HepG2 (cell line): Measurements from ENCODE around the gene ZNF544. TPM values are rescaled to one million over a fixed set of nuclear protein-coding genes. Genes with fewer than 3 reads are reported as not detected.

ENCODE experiments used
- CREB1 ChIP-seq, 2 experiments: fragments of 450-650 bp in 1 of 2; IDR thresholded peaks; 2 replicates each; pipeline ENCODE4 v1.6.1; 2016 to 2017; ENCODE audit warnings: control low read depth in 1 of 2, mild to moderate bottlenecking in 1 of 2, missing compliant biosample characterization in 1 of 2, missing genetic modification characterization in 1 of 2
- ELK4 ChIP-seq: sonication (generic); formaldehyde crosslinking; IDR thresholded peaks from 2 replicates; pipeline ENCODE4 v1.9.0; 2021; ENCODE audit warnings: missing genetic modification reagents, borderline replicate concordance
- GABPA ChIP-seq, 2 experiments: IDR thresholded peaks; 2 replicates each; pipeline ENCODE4 v1.6.1; 2011 to 2016; ENCODE audit warnings: low read depth in 2 of 2, low read length in 1 of 2, missing biosample characterization in 1 of 2, missing genetic modification characterization in 1 of 2
- GATAD1 ChIP-seq: IDR thresholded peaks from 2 replicates; pipeline ENCODE4 v1.6.1; 2016; ENCODE audit warnings: missing genetic modification reagents, missing compliant biosample characterization
- HMGXB4 ChIP-seq, 2 experiments: sonication (generic) in 1 of 2; formaldehyde crosslinking in 1 of 2; IDR thresholded peaks; 2 replicates each; pipeline versions ENCODE4 v1.4.0 to v1.6.1; 2018 to 2020; ENCODE audit warnings: missing genetic modification reagents in 2 of 2, borderline replicate concordance in 1 of 2, low read depth in 1 of 2, mild to moderate bottlenecking in 1 of 2, missing biosample characterization in 1 of 2
- KLF16 ChIP-seq, 2 experiments: sonication (generic) in 1 of 2; formaldehyde crosslinking in 1 of 2; IDR thresholded peaks; 2 replicates each; pipeline versions ENCODE4 v1.6.1 to v1.8.0; 2016 to 2023; ENCODE audit warnings: missing genetic modification reagents in 2 of 2, missing compliant biosample characterization in 1 of 2
- MATR3 ChIP-seq: sonication (generic); formaldehyde crosslinking; IDR thresholded peaks from 2 replicates; pipeline ENCODE4 v1.4.0; 2020; ENCODE audit warnings: missing genetic modification reagents
- NCOA2 ChIP-seq: sonication (generic); formaldehyde crosslinking; IDR thresholded peaks from 2 replicates; pipeline ENCODE4 v1.8.0; 2022; ENCODE audit warnings: inconsistent platforms
- NFAT5 ChIP-seq: sonication (generic); formaldehyde crosslinking; IDR thresholded peaks from 2 replicates; pipeline ENCODE4 v1.4.0; 2020; ENCODE audit warnings: missing genetic modification reagents
- NONO ChIP-seq, 2 experiments: fragments of 450-650 bp in 1 of 2; sonication (generic) in 1 of 2; formaldehyde crosslinking in 1 of 2; IDR thresholded peaks in 1 of 2; conservative IDR thresholded peaks in 1 of 2; 2 replicates each; pipeline versions ENCODE4 v1.6.1 to v1.8.0; 2017 to 2022; ENCODE audit warnings: mild to moderate bottlenecking in 1 of 2, missing genetic modification reagents in 1 of 2, moderate library complexity in 1 of 2
- PBX2 ChIP-seq: IDR thresholded peaks from 2 replicates; pipeline ENCODE4 v1.6.1; 2016; ENCODE audit warnings: control low read depth
- SPEN ChIP-seq: sonication (generic); formaldehyde crosslinking; IDR thresholded peaks from 2 replicates; pipeline ENCODE4 v1.5.1; 2020; ENCODE audit warnings: low read depth, mild to moderate bottlenecking, missing genetic modification reagents
- TIGD3 ChIP-seq: sonication (generic); formaldehyde crosslinking; IDR thresholded peaks from 2 replicates; pipeline ENCODE4 v1.5.1; 2020; ENCODE audit warnings: mild to moderate bottlenecking, missing genetic modification reagents, borderline replicate concordance
- ZNF367 ChIP-seq: sonication (generic); formaldehyde crosslinking; IDR thresholded peaks from 2 replicates; pipeline ENCODE4 v1.4.0; 2020; ENCODE audit warnings: missing genetic modification reagents, borderline replicate concordance
- ZNF672 ChIP-seq: sonication (generic); formaldehyde crosslinking; IDR thresholded peaks from 2 replicates; pipeline ENCODE4 v1.8.1; 2022; ENCODE audit warnings: missing genetic modification reagents
- ZSCAN12 ChIP-seq: sonication (generic); formaldehyde crosslinking; IDR thresholded peaks from 2 replicates; pipeline ENCODE4 v1.9.0; 2021; ENCODE audit warnings: mild to moderate bottlenecking, missing genetic modification reagents
- ZSCAN31 ChIP-seq: sonication (generic); formaldehyde crosslinking; IDR thresholded peaks from 2 replicates; pipeline ENCODE4 v1.5.0; 2020; ENCODE audit warnings: low read depth, mild to moderate bottlenecking, missing genetic modification reagents
- polyA plus RNA-seq, 8 experiments: library from polyadenylated mRNA; depleted of rRNA in 3 of 8; stranded (reverse) in 7 of 8; unstranded in 1 of 8; fragments of >200 nt; fragmentation: Illumina TruSeq in 4 of 8; extraction: Trizol in 4 of 8; gene quantifications; 2 replicates each; pipeline versions ENCODE4 v1.2.1 to v1.2.3, GENCODE V29; 2011 to 2016; ENCODE audit warnings: low read depth in 4 of 8, missing spikeins in 1 of 8, mixed read lengths in 1 of 8; ENCODE audit not compliant: insufficient read depth in 1 of 8
- total RNA-seq, 5 experiments: library from RNA; depleted of rRNA; stranded (reverse); fragments of >200 nt; fragmentation: Illumina TruSeq; extraction: Trizol; gene quantifications; 2 replicates each; pipeline ENCODE4 v1.2.3, GENCODE V29; 2016; ENCODE audit warnings: low read depth in 1 of 5

The ZNF544 gene
- total and polyA plus RNA-seq, 2 of the 13 experiments (the other 11 are each of a cell fraction or from before 2014, with no cell fraction given): 13.1 to 17.0 TPM

- TF ChIP-seq HMGXB4 (CRISPR knock-in tag; IDR thresholded peaks at IDR 0.05; ENCODE audit: borderline replicate concordance in 1 of 2, low read depth in 1 of 2) (peak in 1 of 2 experiments; percentile 57; a peak in 2 of 4 replicates), PBX2 (CRISPR knock-in tag) (no peak), GATAD1 (CRISPR knock-in tag) (peak; percentile 81), ELK4 (CRISPR knock-in tag) (no peak), CREB1 (IDR thresholded peaks at IDR 0.05) (no peak), CREB1 (CRISPR knock-in tag; IDR thresholded peaks at IDR 0.05) (peak; percentile 34; the same call in 1 of the 2 replicates), MATR3 (CRISPR knock-in tag) (no peak), TIGD3 (CRISPR knock-in tag) (no peak), NCOA2 (CRISPR knock-in tag) (no peak), GABPA (IDR thresholded peaks at IDR 0.05; ENCODE audit: low read depth, low read length) (peak; percentile 77), GABPA (CRISPR knock-in tag; IDR thresholded peaks at IDR 0.05; ENCODE audit: low read depth) (peak; percentile 88), SPEN (peak; percentile 81), ZSCAN12 (CRISPR knock-in tag) (no peak), ZNF367 (no peak), KLF16 (CRISPR knock-in tag; IDR thresholded peaks at IDR 0.05) (0 out of 4 replicates have a peak, but pooled peaks of 1 of the 2 experiments have one; percentile 30), ZSCAN31 (CRISPR knock-in tag) (no peak; the same call in 1 of the 2 replicates), NFAT5 (CRISPR knock-in tag) (0 out of 2 replicates have a peak, but pooled peaks have one; percentile 37), ZNF672 (CRISPR knock-in tag) (no peak), NONO (IDR thresholded peaks at IDR 0.05) (no peak), NONO (CRISPR knock-in tag; conservative IDR thresholded peaks at IDR 0.05) (no peak)
Observed at GRCh38 chr19:58228585-58229254, at the start of gene ZNF544 (continued).
